ENCODE data around the gene RUNX2.

GRCh38 chr6:45589367-45589766, 261.2 kb downstream of the RUNX2 start:
- TF ChIP-seq POLR2AphosphoS5 (IDR thresholded peaks at IDR 0.05) (no peak), EP300 (conservative IDR thresholded peaks at IDR 0.05; ENCODE audit: poor library complexity, severe bottlenecking) (no peak), SMC3 (conservative IDR thresholded peaks at IDR 0.05; ENCODE audit: poor library complexity) (no peak), CTCF (IDR thresholded peaks at IDR 0.05; ENCODE audit: poor library complexity, severe bottlenecking) (no peak), RAD21 (conservative IDR thresholded peaks at IDR 0.05) (no peak), EZH2 (IDR thresholded peaks at IDR 0.05; ENCODE audit: borderline replicate concordance, insufficient read depth, low read length, poor library complexity, severe bottlenecking) (no peak), MXI1 (conservative IDR thresholded peaks at IDR 0.05; ENCODE audit: poor library complexity, severe bottlenecking) (no peak), REST (IDR thresholded peaks at IDR 0.05; ENCODE audit: borderline replicate concordance) (no peak), TAF1 (IDR thresholded peaks at IDR 0.05; ENCODE audit: low read depth) (no peak)
